Activated T-cell treated with anti-CD3 and anti-CD28 coated beads for 1 hour (primary cell): ENCODE measurements around the gene ATP7B.
"Not testable (repeated sequence)": the region's sequence is repeated elsewhere in the genome, so short reads cannot be mapped to it uniquely, and the experiment has no call there.

Source experiments
- DNase-seq: peaks from one replicate; pipeline ENCODE4 v3.0.0-alpha.2; 2020; ENCODE audit warnings: low read depth

ATP7B gene

GRCh38 chr13:52006523-52007245 lies 4.6 kb downstream of the ATP7B start:
- no peak for DNase-seq

DNA sequence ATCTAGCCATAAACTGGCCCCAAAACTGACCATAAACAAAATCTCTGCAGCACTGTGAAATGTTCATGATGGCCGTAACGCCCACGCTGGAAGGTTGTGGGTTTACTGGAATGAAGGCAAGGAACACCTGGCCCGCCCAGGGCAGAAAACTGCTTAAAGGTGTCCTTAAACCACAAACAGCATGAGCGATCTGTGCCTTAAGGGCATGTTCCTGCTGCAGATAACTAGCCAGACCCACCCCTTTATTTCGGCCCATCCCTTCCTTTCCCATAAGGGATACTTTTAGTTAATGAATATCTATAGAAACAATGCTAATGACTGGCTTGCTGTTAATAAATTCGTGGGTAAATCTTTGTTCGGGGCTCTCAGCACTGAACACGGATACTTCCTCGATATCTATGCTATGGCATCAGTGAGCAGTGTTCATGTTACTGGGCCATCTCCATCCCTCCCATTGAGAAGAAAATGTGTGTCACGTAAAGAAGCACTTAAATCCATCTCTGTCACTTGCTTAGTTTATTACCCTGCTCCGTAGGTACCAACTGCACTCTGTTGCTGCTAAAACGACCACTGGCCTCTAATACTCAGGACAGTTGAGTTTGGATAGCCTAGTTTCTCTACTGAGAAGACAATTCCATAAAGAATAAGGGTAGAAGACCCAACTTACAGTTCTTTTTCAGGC lies 5.3 kb downstream of the ATP7B start:
- no peak for DNase-seq

DNA sequence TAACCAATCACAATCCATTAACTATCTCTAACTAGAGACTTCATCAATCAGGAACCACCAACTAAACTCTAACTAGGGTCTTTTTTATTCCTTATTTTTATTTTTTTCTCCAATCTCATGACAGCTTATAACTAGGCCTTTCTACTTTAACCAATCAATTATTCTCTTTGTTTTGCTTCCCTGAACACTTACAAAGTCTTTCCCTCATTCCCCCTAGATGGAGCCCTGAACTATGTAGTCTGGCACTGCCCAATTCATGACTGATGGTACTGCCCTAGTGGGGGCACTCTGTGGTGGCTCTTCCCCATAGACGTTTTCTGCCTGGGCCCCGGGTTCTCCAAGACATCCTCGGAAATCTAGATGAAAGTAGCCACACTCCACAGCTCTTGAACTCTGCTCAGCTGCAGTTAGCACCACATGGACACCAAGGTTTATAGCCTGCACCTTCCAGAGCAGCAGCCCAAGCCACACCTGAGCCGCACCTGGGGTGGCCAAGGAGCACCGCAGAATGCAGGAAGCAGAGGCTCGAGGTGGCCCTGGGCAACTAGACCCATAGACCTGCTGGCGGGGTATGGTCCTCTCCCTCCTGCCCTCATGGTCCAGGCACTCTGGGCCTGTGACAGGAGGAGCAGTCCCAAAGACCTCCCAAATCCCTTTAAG lies 6.6 kb downstream of the ATP7B start:
- DNase-seq: no peak

- no peak for DNase-seq
These were observed 7.7 kb downstream of the ATP7B start for GRCh38 chr13:52003541-52003940.

DNA sequence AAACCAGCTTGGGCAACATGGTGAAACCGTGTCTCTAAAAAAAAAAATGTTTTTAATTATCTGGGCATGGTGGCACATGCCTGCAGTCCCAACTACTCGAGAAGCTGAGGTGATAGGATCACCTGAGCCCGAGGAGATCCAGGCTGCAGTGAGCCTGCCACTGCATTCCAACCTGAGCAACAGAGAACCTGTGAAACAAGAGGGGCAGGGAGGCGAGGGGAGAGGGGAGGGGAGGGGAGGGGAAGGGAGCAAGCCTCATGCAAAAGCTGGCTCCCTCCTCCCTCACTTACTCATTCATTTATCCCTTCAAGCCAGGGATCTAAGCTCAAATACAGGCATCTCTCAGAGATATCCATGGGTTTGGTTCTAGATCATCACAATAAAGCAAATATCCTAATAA lies 8.9 kb downstream of the ATP7B start:
- no peak for DNase-seq

DNA sequence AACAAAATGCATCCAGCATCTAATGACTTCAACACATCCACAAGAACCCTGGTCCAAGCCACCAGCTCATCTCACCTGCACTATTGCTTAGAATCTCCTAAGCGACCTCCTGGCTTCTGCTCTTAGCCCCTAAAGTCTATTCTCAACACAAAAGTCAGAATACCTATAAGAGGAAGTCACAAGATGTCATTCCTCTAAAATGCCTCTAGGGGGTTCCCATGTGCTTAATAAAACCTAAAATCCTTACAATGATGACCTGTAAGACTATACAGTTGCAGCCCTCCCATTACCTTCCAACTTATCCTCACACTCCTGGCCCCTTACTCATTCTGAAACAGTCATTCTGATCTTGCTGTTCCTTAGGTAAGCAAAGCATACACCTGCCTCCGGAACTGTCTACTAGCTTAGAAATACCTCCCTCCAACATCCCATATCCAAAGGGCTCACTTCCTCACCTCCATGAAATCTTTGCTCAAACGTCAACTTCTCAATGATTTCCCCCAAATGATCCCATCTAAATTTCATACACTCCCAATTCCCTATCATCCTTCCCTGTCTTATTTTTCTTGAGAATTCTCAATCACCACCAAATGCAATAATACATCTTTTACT lies 10.0 kb downstream of the ATP7B start:
- DNase-seq: no peak

- no peak for DNase-seq
These were observed 11.3 kb downstream of the ATP7B start for GRCh38 chr13:51999921-52000320.

DNA sequence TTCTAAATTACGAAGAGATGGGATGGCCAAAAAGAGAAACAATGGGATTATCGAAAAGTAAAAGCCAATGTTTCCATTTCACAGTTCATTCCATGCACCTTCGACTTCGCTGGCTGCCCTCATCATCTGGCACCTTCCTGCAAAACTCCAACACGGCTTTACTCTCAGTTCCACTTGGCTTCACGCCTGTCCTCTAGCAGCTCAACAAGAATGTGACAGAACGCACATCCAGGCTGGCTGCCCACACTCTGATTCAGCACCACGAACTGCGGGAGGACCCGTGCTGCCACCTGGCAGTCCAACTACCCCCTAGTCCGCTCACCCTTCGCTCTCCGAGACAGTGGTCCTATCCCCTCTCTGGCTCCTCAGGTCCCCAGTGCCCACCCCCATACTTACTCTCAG lies 11.7 kb downstream of the ATP7B start:
- DNase-seq: no peak

- no peak for DNase-seq
These were observed 12.3 kb downstream of the ATP7B start for GRCh38 chr13:51998723-51999509.

DNA sequence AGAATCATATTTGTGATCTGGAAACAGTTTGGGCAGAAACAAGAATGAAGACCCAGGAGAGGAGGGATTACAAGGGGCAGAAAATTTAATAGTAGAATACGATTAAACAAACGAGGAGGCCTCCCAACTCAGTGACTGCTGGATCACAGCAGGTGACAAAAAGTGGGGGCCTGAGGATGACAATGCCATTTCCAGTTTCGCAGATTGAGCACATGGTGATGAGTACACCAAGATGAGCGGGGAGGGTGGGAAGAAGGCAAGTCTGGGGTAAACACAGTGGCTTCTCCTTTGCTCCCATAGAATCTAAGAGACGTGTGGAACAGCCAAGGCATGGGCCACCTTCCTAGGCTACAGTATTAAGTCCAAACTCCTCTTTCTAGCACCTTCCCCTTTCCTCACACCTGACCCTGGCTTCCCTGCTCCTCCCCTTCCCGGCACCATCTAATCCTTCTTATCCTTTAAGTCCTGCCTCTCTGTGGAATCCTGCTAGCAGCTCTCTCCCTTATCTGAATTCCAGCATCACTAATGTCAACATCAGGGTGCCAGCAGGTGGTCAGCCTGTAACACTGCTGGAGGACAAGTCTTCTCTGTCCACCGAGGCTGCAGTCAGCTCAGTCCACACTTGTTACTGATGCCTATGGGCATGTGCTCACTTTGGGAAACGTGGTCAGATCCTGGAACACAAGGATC lies 13.5 kb downstream of the ATP7B start:
- DNase-seq: no peak

DNA sequence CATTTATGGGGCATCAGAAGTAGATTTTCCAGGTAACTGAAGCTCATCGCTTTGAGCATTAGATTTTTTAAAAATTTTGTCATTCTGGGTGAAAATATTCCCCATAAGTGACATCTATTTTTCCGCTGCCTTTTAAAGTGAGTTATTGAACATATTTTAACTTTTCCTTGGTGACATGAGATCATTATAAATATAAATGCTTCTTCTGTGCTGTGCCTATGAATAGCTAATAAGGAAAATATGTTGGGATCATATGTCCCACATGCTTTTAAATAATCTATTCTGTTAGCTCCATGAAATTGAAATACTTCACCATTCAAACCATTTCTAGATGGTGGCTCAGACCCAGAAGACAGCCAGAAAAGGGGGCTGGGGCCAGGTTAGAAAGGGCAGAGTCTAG lies 14.1 kb downstream of the ATP7B start:
- DNase-seq: no peak

- DNase-seq: no peak
These were observed 14.6 kb downstream of the ATP7B start for GRCh38 chr13:51996641-51997040.

- no peak for DNase-seq
These were observed 15.3 kb downstream of the ATP7B start for GRCh38 chr13:51995677-51996551.

- no peak for DNase-seq
These were observed 17.5 kb downstream of the ATP7B start for GRCh38 chr13:51993713-51994112.

DNA sequence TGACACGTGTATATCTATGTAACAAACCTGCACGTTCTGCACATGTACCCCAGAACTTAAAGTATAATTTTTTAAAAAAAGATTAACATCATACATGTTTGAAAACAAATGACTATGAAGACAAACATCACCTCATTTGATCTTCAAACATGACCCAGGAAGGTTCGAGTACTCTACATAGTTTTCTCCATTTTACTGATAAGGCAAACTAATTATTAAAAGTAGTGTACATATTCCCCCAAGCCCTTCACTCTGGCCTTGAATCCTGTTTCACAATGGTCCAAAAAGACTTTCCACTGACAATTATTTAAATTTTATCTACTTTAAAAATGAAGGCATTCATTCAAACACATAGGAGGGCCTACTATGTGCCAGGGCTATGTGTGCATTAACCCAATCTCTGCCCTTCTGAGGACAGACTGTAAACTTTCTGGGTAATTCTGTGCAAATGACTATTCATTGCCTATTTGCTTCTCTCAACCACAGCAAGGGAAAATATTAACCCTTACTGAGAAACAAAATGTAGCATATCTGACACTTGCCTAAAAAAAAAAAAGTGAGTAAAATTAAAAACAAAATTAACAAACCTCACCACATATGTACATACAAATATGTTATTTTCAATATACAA lies 22.1 kb downstream of the ATP7B start:
- DNase-seq: no peak

GRCh38 chr13:51984904-51985303 lies 26.3 kb downstream of the ATP7B start:
- not testable (repeated sequence) for DNase-seq

DNA sequence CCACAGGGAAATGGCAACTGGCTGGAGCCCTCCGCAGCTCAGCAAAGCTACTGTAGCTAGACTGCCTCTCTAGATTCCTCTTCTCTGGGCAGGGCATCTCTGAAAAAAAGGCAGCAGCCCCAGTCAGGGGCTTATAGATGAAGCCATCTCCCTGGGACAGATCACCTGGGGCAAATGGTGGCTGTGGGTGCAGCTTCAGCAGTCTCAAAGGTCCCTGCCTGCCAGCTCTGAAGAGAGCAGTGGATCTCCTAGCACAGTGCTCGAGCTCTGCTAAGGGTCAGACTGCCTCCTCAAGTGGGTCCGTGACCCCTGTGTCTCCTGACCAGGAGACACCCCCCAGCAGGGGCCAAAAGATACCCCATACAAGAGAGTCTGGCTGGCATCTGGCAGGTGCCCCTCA lies 28.0 kb downstream of the ATP7B start:
- not testable (repeated sequence) for DNase-seq

GRCh38 chr13:51981355-51981754 lies 29.9 kb downstream of the ATP7B start:
- DNase-seq: no peak

DNA sequence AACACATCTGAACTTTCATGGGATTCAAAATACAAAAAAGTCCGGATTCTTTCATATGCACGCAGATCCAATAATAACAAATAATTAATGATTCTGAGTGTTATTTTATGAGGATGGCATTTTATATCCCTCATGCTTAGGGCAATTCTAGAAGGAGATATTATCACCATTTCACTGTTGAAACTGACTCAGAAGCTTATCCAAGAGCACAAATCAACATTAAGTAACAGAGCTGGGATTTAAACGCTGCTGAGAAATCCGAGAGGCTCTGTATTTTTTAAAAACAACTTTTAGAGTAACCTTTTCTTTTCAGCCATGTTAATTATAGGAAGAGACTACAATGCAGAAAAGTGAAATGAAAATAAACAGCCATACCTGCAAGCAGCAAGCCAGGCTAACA lies 30.3 kb downstream of the ATP7B start:
- DNase-seq: no peak
